Central memory CD4-positive, alpha-beta T cell (primary cell): Measurements from ENCODE around the gene TP53TG3F.
"Not testable (repeated sequence)": the region's sequence is repeated elsewhere in the genome, so short reads cannot be mapped to it uniquely, and the experiment has no call there.

Experiments
- DNase-seq: peaks from one replicate; pipeline ENCODE4 v3.0.0; 2022
- total RNA-seq, 3 experiments: gene quantifications; one replicate each; lab custom pipeline; 2026; lab: John Stamatoyannopoulos, UW

TP53TG3F gene
- total RNA-seq, result 0 reads per million in 3 experiments

- DNase-seq, result not testable (repeated sequence)
These were observed at the start of gene TP53TG3F for GRCh38 chr16:33459312-33459711. TP53TG3F (plus strand) TSS chr16:33459612; CDS start chr16:33459680, 68 bp downstream.

- not testable (repeated sequence) for DNase-seq
These were observed 32.2 kb downstream of the TP53TG3F start for GRCh38 chr16:33491611-33492010.

GRCh38 chr16:33507231-33507630 is 47.8 kb downstream of the TP53TG3F start:
- not testable (repeated sequence) for DNase-seq

- DNase-seq, result not testable (repeated sequence)
These were observed 49.7 kb downstream of the TP53TG3F start for GRCh38 chr16:33509070-33509469.

GRCh38 chr16:33509906-33510305 is 50.5 kb downstream of the TP53TG3F start:
- not testable (repeated sequence) for DNase-seq
